SK-N-SH (cell line): Measurements from ENCODE around the gene GKN1. TPM values are rescaled to one million over a fixed set of nuclear protein-coding genes. Genes with fewer than 3 reads are reported as not detected.

Experiments used
- CTCF ChIA-PET: fragments of 300-600, 350-600 bp; formaldehyde crosslinking; extraction: SDS; loops from one replicate; lab custom pipeline; 2021; lab: Yijun Ruan, JAX
- POLR2A ChIA-PET: fragments of 350-600 bp; sonication (Branson Sonifier 250); formaldehyde crosslinking; extraction: SDS; loops from one replicate; lab custom pipeline; 2020; ENCODE audit warnings: antibody characterized with exemption, inconsistent platforms; lab: Yijun Ruan, JAX
- DNase-seq: peaks from one replicate; pipeline ENCODE4 v3.0.0; 2012
- H2AFZ ChIP-seq: fragments of 200-600 bp; sonication (generic); 2 replicates; pipeline ENCODE4 v1.8.1; 2016; ENCODE audit warnings: antibody characterized with exemption, mild to moderate bottlenecking, low read depth
- H3F3A ChIP-seq: fragments of 200-600 bp; sonication (generic); replicated peaks from 2 replicates; pipeline ENCODE3; 2016; ENCODE audit warnings: antibody characterized with exemption, mild to moderate bottlenecking; ENCODE audit not compliant: insufficient read depth
- H3K27ac ChIP-seq, 2 experiments: fragments of 200-500 bp in 1 of 2; fragments of 200-600 bp in 1 of 2; sonication (Bioruptor generic) in 1 of 2; sonication (generic), shearing (Covaris generic) in 1 of 2; 2 replicates each; pipeline versions ENCODE4 v1.5.1 to v1.6.1; 2014 to 2016; ENCODE audit warnings: low read depth in 2 of 2, inconsistent platforms in 1 of 2, low read length in 1 of 2, mild to moderate bottlenecking in 1 of 2, mixed read lengths in 1 of 2
- H3K27me3 ChIP-seq: fragments of 200-600 bp; sonication (generic), shearing (Covaris generic); 2 replicates; pipeline ENCODE4 v1.6.1; 2016; ENCODE audit warnings: mixed run types; ENCODE audit not compliant: insufficient read depth
- H3K36me3 ChIP-seq, 2 experiments: fragments of 200-500 bp in 1 of 2; fragments of 200-600 bp in 1 of 2; sonication (Bioruptor generic) in 1 of 2; sonication (generic) in 1 of 2; replicated peaks in 1 of 2; 2 replicates each; pipeline versions ENCODE3 to v1.5.1; 2014 to 2016; ENCODE audit warnings: low read length in 1 of 2, mild to moderate bottlenecking in 1 of 2; ENCODE audit not compliant: insufficient read depth in 2 of 2, control insufficient read depth in 1 of 2
- H3K4me1 ChIP-seq, 2 experiments: fragments of 200-500 bp in 1 of 2; fragments of 200-600 bp in 1 of 2; sonication (Bioruptor generic) in 1 of 2; sonication (generic), shearing (Covaris generic) in 1 of 2; 2 replicates each; pipeline versions ENCODE4 v1.5.1 to v1.6.1; 2014 to 2016; ENCODE audit warnings: low read depth in 1 of 2, low read length in 1 of 2, mixed run types in 1 of 2; ENCODE audit not compliant: insufficient read depth in 2 of 2, control insufficient read depth in 1 of 2
- H3K4me2 ChIP-seq: fragments of 200-600 bp; sonication (generic), shearing (Covaris generic); 2 replicates; pipeline ENCODE4 v1.6.1; 2017; ENCODE audit warnings: mixed run types
- H3K4me3 ChIP-seq, 2 experiments: fragments of 200-500 bp in 1 of 2; fragments of 200-600 bp in 1 of 2; sonication (Bioruptor generic) in 1 of 2; sonication (generic), shearing (Covaris generic) in 1 of 2; 2 replicates each; pipeline versions ENCODE4 v1.5.1 to v1.8.1; 2014 to 2016; ENCODE audit warnings: low read depth in 2 of 2, inconsistent platforms in 1 of 2, low read length in 1 of 2, mild to moderate bottlenecking in 1 of 2, mixed read lengths in 1 of 2, moderate library complexity in 1 of 2
- H3K79me2 ChIP-seq: fragments of 200-600 bp; sonication (generic); 2 replicates; pipeline ENCODE4 v1.8.1; 2017; ENCODE audit warnings: mild to moderate bottlenecking; ENCODE audit not compliant: insufficient read depth
- H3K9ac ChIP-seq: fragments of 200-600 bp; sonication (generic); 2 replicates; pipeline ENCODE4 v1.6.1; 2017; ENCODE audit warnings: mixed run types
- H3K9me2 ChIP-seq: fragments of 200-600 bp; sonication (generic); 2 replicates; pipeline ENCODE4 v1.6.1; 2017; ENCODE audit warnings: mixed run types
- H3K9me3 ChIP-seq: fragments of 200-600 bp; sonication (generic); 2 replicates; pipeline ENCODE4 v1.6.1; 2017; ENCODE audit warnings: mixed run types, mild to moderate bottlenecking, moderate library complexity
- H4K20me1 ChIP-seq: fragments of 200-600 bp; sonication (generic); 2 replicates; pipeline ENCODE4 v1.6.1; 2017; ENCODE audit warnings: mild to moderate bottlenecking, mixed run types; ENCODE audit not compliant: insufficient read depth
- ELF1 ChIP-seq: IDR thresholded peaks from 2 replicates; pipeline ENCODE4 v1.4.0; 2012
- EZH2phosphoT487 ChIP-seq: fragments of 200-600 bp; sonication (generic); IDR thresholded peaks from 2 replicates; pipeline ENCODE4 v1.6.1; 2017; ENCODE audit warnings: low read depth, mixed run types, mild to moderate bottlenecking, antibody characterized with exemption, moderate library complexity, borderline replicate concordance
- FOXM1 ChIP-seq: IDR thresholded peaks from 2 replicates; pipeline ENCODE4 v1.4.0; 2012; ENCODE audit warnings: low read depth, mild to moderate bottlenecking
- JUND ChIP-seq: IDR thresholded peaks from 2 replicates; pipeline ENCODE4 v1.4.0; 2012
- NRF1 ChIP-seq: IDR thresholded peaks from 2 replicates; pipeline ENCODE4 v1.6.1; 2012; ENCODE audit warnings: low read depth, mild to moderate bottlenecking, low read length
- POLR2AphosphoS5 ChIP-seq: IDR thresholded peaks from 2 replicates; pipeline ENCODE4 v1.6.1; 2012; ENCODE audit warnings: low read depth, low read length
- RCOR1 ChIP-seq: fragments of 150-350 bp; IDR thresholded peaks from 2 replicates; pipeline ENCODE4 v1.6.1; 2017; ENCODE audit warnings: antibody characterized with exemption, low read length
- RFX5 ChIP-seq: IDR thresholded peaks from 2 replicates; pipeline ENCODE4 v1.6.1; 2012; ENCODE audit warnings: mild to moderate bottlenecking, improper control_type of control experiment, low read length
- SIN3A ChIP-seq: IDR thresholded peaks from 2 replicates; pipeline ENCODE4 v1.6.1; 2012; ENCODE audit warnings: low read depth, mild to moderate bottlenecking, low read length, moderate library complexity, borderline replicate concordance
- SMC3 ChIP-seq: IDR thresholded peaks from 2 replicates; pipeline ENCODE4 v1.6.1; 2012; ENCODE audit warnings: low read depth, low read length, improper control_type of control experiment
- TAF1 ChIP-seq: IDR thresholded peaks from 2 replicates; pipeline ENCODE4 v1.6.1; 2012; ENCODE audit warnings: low read depth, mild to moderate bottlenecking, low read length, moderate library complexity, borderline replicate concordance
- WGBS: methylation state at CpG from one replicate; pipeline ENCODE4 v1.1.6; 2017; ENCODE audit warnings: low lambda C conversion rate; 5-methylcytosine and 5-hydroxymethylcytosine counted together
- polyA plus RNA-seq, 3 experiments: library from polyadenylated mRNA; depleted of rRNA; stranded (reverse); fragments of >200 nt; gene quantifications; 2 replicates each; pipeline ENCODE4 v1.2.3, GENCODE V29; 2012
- TF ChIP-seq, protein P1 (sequence below): IDR thresholded peaks from 2 replicates; pipeline ENCODE4; 2012
- TF ChIP-seq, protein P2 (sequence below): IDR thresholded peaks from 2 replicates; pipeline ENCODE4 v1.4.0; 2012; ENCODE audit warnings: low read depth, borderline replicate concordance

The GKN1 gene
- polyA plus RNA-seq, 1 of the 3 experiments (the other 2 are of a cell fraction), result not detected

DNA sequence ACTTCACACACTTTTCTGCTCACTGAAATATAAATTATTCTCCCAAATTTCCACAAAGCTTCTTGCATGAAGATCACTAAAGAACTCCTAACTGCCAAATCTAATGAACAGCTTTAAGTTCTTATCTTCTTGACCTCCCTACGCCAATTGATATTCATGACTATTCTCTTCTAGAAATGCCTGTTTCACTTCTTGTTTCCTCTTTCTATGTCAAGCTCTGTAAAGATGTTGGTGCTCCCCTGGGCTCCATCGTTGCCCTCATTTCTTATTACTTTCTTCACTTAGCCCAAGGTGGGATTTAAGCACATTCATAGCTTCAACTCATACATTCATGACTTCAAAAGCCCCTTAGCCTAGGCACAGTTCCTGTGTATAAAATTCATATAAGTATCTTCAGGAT is 29.3 kb downstream of the GKN1 start:
- no peaks in the 10 kb centered on the region for H3K4me1 ChIP-seq

DNA sequence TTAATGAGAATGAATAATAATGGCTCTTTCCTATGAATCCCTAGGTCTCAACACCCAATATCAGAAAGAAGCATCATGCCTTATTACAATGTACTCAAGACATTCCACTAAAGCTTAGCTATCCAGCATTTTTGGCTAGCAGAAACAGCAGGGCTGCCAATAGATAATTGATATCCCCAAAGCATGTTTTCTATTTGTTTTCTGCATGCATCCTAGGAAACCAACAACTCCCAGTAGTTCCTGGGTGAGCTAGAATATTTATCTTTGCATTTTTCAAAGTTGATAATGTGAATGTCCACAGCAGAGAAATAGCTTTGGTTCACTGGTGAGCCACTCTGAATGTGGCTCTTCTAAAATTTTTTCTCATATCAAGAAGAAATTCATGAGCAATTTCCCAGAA is 32.7 kb downstream of the GKN1 start:
- H3K79me2 ChIP-seq, result no peaks in the 10 kb centered on the region
- H3K4me2 ChIP-seq, result no peak overlapping the region
- H3K4me1 ChIP-seq, result peaks cover 0 to under 1% of the 10 kb centered on the region in 2 experiments; a peak in 1 of 4 replicates
- H3K27ac ChIP-seq, result no peak overlapping the region
- no peaks in the 10 kb centered on the region for H4K20me1 ChIP-seq
- H3K4me3 ChIP-seq, result no peak overlapping the region
- no peak for TF ChIP-seq NRF1
- no peak for TF ChIP-seq FOXM1
- TF ChIP-seq RCOR1, result no peak
- TF ChIP-seq, protein P1, sequence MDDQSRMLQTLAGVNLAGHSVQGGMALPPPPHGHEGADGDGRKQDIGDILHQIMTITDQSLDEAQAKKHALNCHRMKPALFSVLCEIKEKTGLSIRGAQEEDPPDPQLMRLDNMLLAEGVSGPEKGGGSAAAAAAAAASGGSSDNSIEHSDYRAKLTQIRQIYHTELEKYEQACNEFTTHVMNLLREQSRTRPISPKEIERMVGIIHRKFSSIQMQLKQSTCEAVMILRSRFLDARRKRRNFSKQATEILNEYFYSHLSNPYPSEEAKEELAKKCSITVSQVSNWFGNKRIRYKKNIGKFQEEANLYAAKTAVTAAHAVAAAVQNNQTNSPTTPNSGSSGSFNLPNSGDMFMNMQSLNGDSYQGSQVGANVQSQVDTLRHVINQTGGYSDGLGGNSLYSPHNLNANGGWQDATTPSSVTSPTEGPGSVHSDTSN, result no peak
- TF ChIP-seq SIN3A, result no peak
- TF ChIP-seq ELF1, result no peak
- TF ChIP-seq RFX5, result no peak
- TF ChIP-seq EZH2phosphoT487, result no peak
- TF ChIP-seq POLR2AphosphoS5, result no peak
- TF ChIP-seq TAF1, result no peak
- TF ChIP-seq, all 33 proteins: peak for 0
- Histone ChIP-seq H3K9ac (no peak overlapping the region), H3F3A (no peaks in the 10 kb centered on the region), H3K36me3 (no peaks in the 10 kb centered on the region), H3K9me3 (peaks cover 3% of the 10 kb centered on the region; the same call in 1 of the 2 replicates), H3K9me2 (no peaks in the 10 kb centered on the region), H3K27me3 (no peaks in the 10 kb centered on the region), H2AFZ (no peak overlapping the region)
- POLR2A ChIA-PET, result no interaction called here
- CTCF ChIA-PET, result interaction anchor here (1.3 to 1.8 kb wide), 2 partner anchors 14 to 299 kb away, joined by 4 to 6 read pairs; no protein-coding TSS in a partner anchor
- DNase-seq, result no peak

More for the DNA sequence above, 29.3 kb downstream of the GKN1 start:
- H4K20me1 ChIP-seq, result no peaks in the 10 kb centered on the region
- H3K27ac ChIP-seq, result no peak overlapping the region
- 25% methylated on average over 2 of the region's 2 CpGs for WGBS
- peaks cover 10% of the 10 kb centered on the region; the same call in 1 of the 2 replicates for H3K9me3 ChIP-seq
- no peak overlapping the region for H3K4me3 ChIP-seq
- no peaks in the 10 kb centered on the region for H3K79me2 ChIP-seq
- no peaks in the 10 kb centered on the region for H3K36me3 ChIP-seq
- CTCF ChIA-PET, result interaction anchor here (1.2 to 3.2 kb wide), 4 partner anchors 9 to 305 kb away, joined by 3 to 17 read pairs (median 5); partner anchors contain the start of gene ANTXR1
- H3K9me2 ChIP-seq, result no peaks in the 10 kb centered on the region
- DNase-seq, result no peak
- H3K27me3 ChIP-seq, result no peaks in the 10 kb centered on the region
- no peaks in the 10 kb centered on the region for H3F3A ChIP-seq
- POLR2A ChIA-PET, result no interaction called here
- H2AFZ ChIP-seq, result no peak overlapping the region
- no peak overlapping the region for H3K4me2 ChIP-seq
- TF ChIP-seq, protein P2, sequence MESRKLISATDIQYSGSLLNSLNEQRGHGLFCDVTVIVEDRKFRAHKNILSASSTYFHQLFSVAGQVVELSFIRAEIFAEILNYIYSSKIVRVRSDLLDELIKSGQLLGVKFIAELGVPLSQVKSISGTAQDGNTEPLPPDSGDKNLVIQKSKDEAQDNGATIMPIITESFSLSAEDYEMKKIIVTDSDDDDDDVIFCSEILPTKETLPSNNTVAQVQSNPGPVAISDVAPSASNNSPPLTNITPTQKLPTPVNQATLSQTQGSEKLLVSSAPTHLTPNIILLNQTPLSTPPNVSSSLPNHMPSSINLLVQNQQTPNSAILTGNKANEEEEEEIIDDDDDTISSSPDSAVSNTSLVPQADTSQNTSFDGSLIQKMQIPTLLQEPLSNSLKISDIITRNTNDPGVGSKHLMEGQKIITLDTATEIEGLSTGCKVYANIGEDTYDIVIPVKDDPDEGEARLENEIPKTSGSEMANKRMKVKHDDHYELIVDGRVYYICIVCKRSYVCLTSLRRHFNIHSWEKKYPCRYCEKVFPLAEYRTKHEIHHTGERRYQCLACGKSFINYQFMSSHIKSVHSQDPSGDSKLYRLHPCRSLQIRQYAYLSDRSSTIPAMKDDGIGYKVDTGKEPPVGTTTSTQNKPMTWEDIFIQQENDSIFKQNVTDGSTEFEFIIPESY, result no peak
- TF ChIP-seq JUND (no peak), FOXM1 (no peak), EZH2phosphoT487 (no peak), SMC3 (no peak)
- TF ChIP-seq, all 33 proteins: peak for 0
- no peak overlapping the region for H3K9ac ChIP-seq
